ENCODE results near the gene DVL1. TPM values are rescaled to one million over a fixed set of nuclear protein-coding genes. Genes with fewer than 3 reads are reported as not detected.
"Not testable (repeated sequence)": the region's sequence is repeated elsewhere in the genome, so short reads cannot be mapped to it uniquely, and the experiment has no call there.

The DVL1 gene
- total RNA-seq, 1 donor from 2014 or later, result 48.5 TPM

GRCh38 chr1:1324524-1325287 is 24.5 kb downstream of the DVL1 start, which contains the start of the genes CPTP and INTS11:
Gene CPTP, plus strand, starts transcription at chr1:1324802. Its CDS starts 2,109 bp downstream, at chr1:1326911.
Gene INTS11, minus strand, starts transcription at chr1:1324660. Its CDS starts 52 bp downstream, at chr1:1324608.
- peak; percentile 79 for ATAC-seq

- no peak for ATAC-seq
These were observed 25.1 kb downstream of the DVL1 start for GRCh38 chr1:1324084-1324523.

DNA sequence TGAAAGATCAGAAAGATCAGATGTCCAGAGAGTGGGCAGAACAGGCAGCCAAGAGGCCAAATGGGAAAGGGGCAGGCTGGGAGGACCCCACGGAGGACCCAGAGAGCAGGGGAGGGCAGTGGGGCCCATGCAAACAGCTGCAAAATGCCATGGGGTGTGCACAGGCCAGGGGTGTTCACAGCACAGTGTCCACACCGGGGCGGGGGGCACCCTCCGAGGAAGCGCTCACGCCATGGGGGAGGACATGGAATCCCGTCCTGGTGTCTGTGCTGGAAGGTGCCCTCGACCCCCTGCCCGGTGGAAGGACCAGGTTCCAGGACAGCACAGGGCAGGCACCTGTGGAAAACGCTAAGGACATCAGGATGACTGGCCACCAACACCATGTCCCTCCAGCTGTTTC is 26.3 kb downstream of the DVL1 start:
- no peak for ATAC-seq

GRCh38 chr1:1322418-1322817 is 26.8 kb downstream of the DVL1 start:
- no peak for ATAC-seq

GRCh38 chr1:1321477-1321876 is 27.7 kb downstream of the DVL1 start:
- no peak for ATAC-seq

- ATAC-seq, result no peak
These were observed 28.4 kb downstream of the DVL1 start for GRCh38 chr1:1320666-1321448.

- no peak for ATAC-seq
These were observed 29.6 kb downstream of the DVL1 start for GRCh38 chr1:1319646-1319941.

- peak; percentile 2 for ATAC-seq
These were observed 30.2 kb downstream of the DVL1 start for GRCh38 chr1:1318777-1319645.

DNA sequence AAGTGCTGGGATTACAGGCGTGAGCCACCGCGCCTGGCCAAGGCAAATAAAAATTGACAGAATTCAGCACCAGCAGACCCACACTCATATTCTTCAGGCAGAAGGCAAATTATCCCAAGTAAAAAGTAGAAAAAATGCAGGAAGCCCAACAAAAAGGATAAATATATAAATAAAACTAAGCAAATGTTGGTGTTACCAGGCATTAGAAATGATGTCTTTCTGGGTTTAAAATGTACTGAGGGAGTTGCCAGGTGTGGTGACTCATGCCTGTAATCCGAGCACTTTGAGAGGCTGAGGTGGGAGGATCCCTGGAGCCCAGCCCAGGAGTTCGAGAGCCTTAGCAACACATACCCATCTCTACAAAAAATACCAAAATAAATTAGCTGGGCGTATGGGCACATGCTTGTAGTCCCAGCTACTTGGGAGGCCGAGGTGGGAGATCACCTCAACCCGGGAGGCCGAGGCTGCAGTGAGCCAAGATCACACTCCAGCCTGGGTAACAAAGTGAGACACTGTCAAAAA is 31.0 kb downstream of the DVL1 start:
- peak; percentile 72 for ATAC-seq

- ATAC-seq, result no peak
These were observed 31.8 kb downstream of the DVL1 start for GRCh38 chr1:1317420-1317819.

DNA sequence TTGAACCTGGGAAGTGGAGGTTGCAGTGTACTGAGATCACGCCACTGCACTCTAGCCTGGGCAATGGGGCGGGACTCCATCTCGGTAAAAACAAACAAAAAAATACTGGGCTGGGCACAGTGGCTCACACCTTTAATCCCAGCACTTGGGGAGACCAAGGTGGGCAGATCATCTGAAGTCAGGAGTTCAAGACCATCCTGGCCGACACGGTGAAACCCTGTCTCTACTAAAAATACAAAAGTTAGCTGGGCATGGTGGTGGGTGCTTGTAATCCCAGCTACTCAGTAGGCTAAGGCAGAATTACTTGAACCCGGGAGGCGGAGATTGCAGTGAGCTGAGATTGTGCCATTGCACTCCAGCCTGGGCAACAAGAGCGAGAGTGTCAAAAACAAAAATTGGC is 33.0 kb downstream of the DVL1 start:
- ATAC-seq, result not testable (repeated sequence)

GRCh38 chr1:1315435-1315954 is 33.7 kb downstream of the DVL1 start:
- no peak for ATAC-seq

DNA sequence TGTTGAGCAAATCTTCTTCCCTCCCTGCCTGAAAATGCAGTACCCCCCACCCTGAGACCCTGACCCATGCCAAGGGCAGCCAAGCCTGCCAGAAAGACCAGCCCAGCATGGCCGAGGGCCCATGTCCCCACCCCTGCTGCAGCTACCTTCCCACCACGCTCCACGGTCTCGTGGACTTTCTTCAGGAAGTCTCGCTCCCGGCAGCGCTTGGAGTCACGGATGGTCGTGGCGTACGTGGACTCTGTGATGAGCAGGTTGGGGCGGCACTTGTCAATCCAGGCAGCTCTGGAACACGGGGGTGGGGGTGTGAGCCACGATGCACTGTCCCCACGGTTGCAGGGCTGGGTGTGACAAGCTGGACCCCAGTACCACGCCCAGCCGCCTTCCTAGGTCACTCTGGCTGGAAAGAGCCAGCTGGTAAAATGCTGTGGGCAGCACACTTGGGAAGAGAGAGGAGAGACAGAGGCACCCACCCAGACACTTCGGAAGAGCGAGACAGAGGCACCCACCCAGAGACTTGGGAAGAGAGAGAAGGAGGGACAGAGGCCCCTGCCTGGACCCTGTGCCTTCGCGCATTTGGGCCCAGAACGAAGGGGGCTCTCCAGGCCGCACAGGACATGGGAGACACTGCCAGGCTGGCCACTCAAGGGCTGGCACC is 34.4 kb downstream of the DVL1 start:
- no peak for ATAC-seq

- ATAC-seq, result no peak
These were observed 35.0 kb downstream of the DVL1 start for GRCh38 chr1:1314237-1314586.

DNA sequence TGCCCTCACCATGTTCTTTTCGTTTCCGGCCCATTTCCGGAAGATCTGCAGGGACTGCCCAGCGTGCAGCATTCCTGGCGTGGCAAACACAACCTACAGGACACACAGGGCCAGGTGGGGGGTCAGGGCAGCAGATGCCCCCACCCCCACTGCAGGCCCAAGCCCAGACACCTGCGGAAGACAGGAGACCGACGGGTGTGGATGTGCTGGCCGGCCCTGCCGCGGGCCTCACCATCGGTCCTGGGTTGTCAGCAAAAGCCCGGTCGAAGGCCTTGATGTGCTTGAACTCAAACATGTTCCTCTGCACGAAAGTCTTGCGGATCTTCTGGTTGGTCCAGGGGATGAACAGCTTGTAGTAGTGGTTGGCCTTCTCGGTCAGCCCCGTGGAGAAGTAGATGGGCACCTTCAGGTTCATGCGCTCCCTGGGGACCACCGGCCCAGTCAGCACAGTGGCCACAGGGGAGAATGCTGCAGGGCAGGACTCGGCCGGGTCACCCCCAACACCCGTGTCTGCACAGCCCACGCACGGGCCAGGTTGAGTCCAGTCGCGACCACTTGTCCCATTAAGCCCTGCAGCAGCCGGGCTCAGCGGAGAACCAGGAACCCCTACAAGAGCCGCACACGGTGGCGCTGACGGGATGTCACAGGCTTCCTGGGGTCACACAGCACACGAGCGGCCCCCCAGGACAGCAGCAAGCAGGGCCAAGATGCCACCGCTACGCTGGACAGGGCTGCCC is 35.5 kb downstream of the DVL1 start:
- ATAC-seq, result no peak

DNA sequence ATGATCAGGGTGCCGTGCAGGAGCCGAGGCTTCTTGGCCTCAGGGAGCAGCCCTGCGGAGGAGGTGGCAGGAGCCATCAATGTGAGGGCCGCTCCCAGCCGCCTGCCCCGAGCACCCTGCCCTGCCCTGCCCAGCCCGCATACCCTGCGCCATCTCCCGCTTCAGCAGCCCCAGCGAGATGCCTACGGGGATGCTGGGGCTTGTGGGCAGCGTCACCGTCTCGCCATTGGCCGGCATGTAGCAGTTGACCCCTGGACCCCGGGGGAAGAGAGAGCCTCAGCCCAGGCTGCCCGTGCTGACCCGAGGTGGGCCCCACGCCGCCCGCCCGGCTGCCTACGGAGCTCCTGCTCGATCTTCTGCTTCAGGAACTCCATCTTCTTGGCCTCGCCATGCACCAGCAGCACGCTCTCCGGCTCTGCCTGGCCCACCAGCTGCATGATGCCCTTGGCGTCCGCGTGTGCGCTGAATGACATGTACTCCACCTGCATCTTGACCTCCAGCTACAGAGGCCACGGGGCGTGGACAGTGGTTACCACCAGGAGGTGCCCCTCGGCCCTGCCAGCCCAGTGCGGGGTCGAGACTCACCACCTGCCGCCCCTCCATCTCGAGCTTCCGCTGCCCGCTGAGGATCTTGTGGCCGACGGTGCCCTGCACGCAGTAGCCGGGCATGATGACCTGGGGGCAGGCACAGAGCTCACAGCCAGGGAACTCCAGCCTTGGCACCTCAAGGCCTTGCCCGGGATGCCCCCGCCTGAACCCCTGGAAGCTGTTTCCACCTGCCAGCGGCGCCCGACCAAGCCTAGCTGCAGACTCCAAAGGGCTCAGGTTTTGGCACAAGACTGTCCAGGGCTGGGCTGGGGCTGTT is 36.5 kb downstream of the DVL1 start:
- no peak for ATAC-seq

GRCh38 chr1:1311107-1312104 is 37.8 kb downstream of the DVL1 start:
- no peak for ATAC-seq

GRCh38 chr1:1310476-1311053 is 38.7 kb downstream of the DVL1 start:
- ATAC-seq, result peak; percentile 8

GRCh38 chr1:1310109-1310385 is 39.2 kb downstream of the DVL1 start:
- no peak for ATAC-seq

Measured in esophagus mucosa (tissue), 1 donor.